Mesodermal cell (in vitro differentiated cells): ENCODE measurements around the gene WNT11.

Source experiments
- H3K27ac ChIP-seq: 2 replicates; pipeline ENCODE4 v1.7.0; 2013; ENCODE audit warnings: mild to moderate bottlenecking, low read depth, low read length, moderate library complexity; ENCODE audit not compliant: severe bottlenecking
- H3K36me3 ChIP-seq: 2 replicates; pipeline ENCODE4 v1.7.1; 2013; ENCODE audit warnings: mild to moderate bottlenecking, low read length, moderate library complexity; ENCODE audit not compliant: control insufficient read depth, insufficient read depth
- H3K4me1 ChIP-seq: one replicate; pipeline ENCODE4 v1.7.1; 2013; ENCODE audit warnings: mild to moderate bottlenecking, low read length; ENCODE audit not compliant: insufficient read depth, control insufficient read depth, poor library complexity, severe bottlenecking
- H3K4me3 ChIP-seq: 2 replicates; pipeline ENCODE4 v1.7.0; 2013; ENCODE audit warnings: low read length, control low read depth, mild to moderate bottlenecking; ENCODE audit not compliant: insufficient read depth, poor library complexity, severe bottlenecking; ENCODE audit errors: extremely low read depth
- H3K9me3 ChIP-seq: 2 replicates; pipeline ENCODE4 v1.7.1; 2013; ENCODE audit warnings: mild to moderate bottlenecking, low read length, moderate library complexity; ENCODE audit not compliant: control insufficient read depth
- WGBS, 2 experiments: methylation state at CpG; one replicate each; pipeline ENCODE4 v1.1.5; 2013; ENCODE audit warnings: missing lambda C conversion rate in 2 of 2; ENCODE audit not compliant: insufficient coverage in 2 of 2; 5-methylcytosine and 5-hydroxymethylcytosine counted together

The WNT11 gene

DNA sequence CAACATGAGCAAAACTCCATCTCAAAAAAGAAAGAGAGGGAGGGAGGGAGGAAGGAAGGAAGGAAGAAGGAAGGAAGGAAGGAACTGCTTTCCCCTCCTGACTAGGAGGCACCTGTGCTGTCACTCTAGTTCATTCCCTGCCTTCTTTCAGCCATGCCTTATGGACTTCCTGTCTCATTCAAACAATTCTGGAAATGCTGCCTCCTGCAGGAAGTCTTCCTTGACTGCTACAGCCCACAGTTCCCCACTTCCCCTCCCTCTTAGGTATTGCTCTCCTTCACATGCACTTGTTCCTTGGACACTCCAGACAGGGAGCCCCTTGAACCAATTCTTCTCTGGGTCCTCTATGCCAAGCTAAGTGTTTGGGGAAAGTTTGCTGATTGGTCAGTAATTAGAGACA is 31.6 kb upstream of the WNT11 start:
- Histone ChIP-seq H3K4me3 (no peak overlapping the region), H3K27ac (no peak overlapping the region), H3K36me3 (no peaks in the 10 kb centered on the region), H3K9me3 (no peaks in the 10 kb centered on the region), H3K4me1 (peaks cover 11% of the 10 kb centered on the region)

GRCh38 chr11:76237000-76237649 is 30.8 kb upstream of the WNT11 start:
- no peak overlapping the region for H3K27ac ChIP-seq
- H3K9me3 ChIP-seq, result no peaks in the 10 kb centered on the region
- 86% methylated on average over 4 of the region's 8 CpGs; no CpG with 5 or more reads in 1 of the 2 experiments for WGBS, 2 experiments
- peak overlapping the region; percentile 87 for H3K4me3 ChIP-seq
- H3K4me1 ChIP-seq, result peaks cover 11% of the 10 kb centered on the region
- no peaks in the 10 kb centered on the region for H3K36me3 ChIP-seq

GRCh38 chr11:76236092-76236999 is 30.0 kb upstream of the WNT11 start:
- H3K4me3 ChIP-seq, result peak overlapping the region; percentile 87
- no peaks in the 10 kb centered on the region for H3K36me3 ChIP-seq
- no peak overlapping the region for H3K27ac ChIP-seq
- peaks cover 11% of the 10 kb centered on the region for H3K4me1 ChIP-seq
- WGBS, 2 experiments, result 1 to 2% methylated on average over 37 to 41 of the region's 44 CpGs
- no peaks in the 10 kb centered on the region for H3K9me3 ChIP-seq

DNA sequence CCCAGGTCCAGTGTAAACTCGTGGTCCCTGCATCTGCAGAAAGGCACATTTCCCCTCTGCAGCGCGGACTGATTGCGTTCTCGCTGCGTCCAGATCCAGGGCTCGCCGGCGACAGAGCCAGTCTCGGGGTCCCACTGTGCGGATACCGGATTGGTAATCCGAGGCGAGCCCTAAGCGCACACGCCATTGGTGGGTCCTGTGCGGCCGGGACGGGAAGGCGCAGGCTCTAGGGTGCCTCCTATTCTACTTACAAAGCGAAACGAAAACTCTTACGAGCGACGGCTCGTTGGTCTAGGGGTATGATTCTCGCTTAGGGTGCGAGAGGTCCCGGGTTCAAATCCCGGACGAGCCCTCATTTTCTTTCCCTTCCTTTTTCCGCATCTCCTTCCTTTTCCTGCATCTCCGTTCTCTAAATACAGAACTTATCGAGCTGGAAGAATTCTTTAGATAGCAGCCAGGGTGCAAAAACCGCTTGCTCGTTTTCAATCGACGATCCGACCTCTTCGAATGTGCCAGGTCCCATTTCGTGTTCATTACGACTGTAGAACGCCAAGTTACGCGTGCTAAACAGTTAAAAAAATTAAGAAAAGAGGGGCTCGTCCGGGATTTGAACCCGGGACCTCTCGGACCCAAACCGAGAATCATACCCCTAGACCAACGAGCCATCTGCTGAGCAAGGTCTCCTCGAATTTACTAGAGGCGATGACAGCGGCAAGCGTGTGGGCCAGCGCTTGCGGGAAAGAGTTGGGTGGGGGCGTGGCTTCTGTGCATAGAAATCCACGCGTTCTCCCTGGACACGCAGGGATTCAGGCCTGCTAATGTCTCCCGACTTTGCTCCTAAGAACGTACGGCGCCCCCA is 29.2 kb upstream of the WNT11 start:
- 0% methylated on average over 45 to 54 of the region's 65 CpGs for WGBS, 2 experiments
- Histone ChIP-seq H3K36me3 (no peaks in the 10 kb centered on the region), H3K4me3 (peak overlapping the region; percentile 87), H3K27ac (peak overlapping the region; percentile 83), H3K9me3 (no peaks in the 10 kb centered on the region), H3K4me1 (peaks cover 11% of the 10 kb centered on the region)

DNA sequence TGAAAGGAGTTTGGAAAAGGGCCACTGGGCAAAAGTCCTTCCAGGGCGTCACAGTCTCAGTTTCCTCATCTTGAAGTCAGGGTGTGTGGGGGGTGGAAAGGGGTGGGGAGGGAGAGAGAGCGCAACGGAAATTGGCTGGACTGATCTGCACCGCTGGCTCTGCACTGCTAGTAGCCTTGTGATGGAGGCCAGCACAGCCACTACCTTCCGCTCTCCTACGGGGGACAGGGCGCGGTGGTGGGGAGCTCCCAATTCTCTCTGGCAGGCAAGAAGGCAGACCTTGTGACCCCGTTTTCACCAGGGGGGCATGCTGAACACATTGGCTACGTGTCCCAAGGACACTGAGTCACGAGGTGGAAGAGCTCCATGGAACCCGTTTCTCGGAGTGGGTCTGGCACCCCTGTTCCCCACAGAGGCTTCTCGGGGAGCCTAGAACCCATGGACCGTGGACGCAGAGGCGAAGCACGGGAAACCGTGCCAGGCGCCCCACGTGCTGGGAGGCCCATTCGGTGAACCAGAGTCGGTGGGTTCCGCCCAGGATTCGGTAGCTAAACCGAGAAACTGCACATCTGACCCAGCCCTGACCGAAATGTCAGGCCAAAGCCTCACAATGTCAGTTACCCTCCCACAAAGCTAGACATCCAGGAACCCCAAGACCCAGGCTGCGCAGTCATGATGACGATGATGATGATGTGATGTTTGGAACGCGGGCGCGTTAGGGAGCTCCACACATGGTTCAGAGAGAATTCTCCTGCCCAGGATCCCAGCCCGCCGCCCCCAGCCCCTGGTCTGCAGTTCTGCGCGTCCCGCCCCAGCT is 28.3 kb upstream of the WNT11 start:
- Histone ChIP-seq H3K9me3 (no peaks in the 10 kb centered on the region), H3K4me3 (peak overlapping the region; percentile 87), H3K27ac (peak overlapping the region; percentile 83), H3K4me1 (peaks cover 11% of the 10 kb centered on the region), H3K36me3 (no peaks in the 10 kb centered on the region)
- WGBS, 2 experiments, result 26 to 31% methylated on average over 34 to 35 of the region's 38 CpGs

DNA sequence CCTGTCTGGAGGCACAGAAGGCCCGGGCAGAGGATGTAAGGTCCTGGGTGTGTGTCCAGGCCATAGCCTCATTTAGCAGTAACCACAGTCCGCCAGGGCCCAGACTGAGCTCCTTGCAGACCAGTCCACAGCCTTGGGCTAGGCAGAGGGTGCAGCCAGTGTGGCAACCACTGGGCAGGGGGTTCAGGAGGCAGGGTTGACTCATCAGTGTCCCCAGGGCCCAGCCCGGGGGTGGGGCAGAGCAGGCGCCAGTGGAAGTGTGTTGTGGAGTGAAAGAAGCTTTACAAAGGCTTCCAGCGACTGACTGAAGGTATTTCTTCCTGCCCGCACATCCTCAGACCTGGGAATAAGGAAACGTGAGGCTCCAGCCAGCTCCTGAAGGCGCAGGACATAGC is 27.7 kb upstream of the WNT11 start:
- Histone ChIP-seq H3K36me3 (no peaks in the 10 kb centered on the region), H3K9me3 (no peaks in the 10 kb centered on the region), H3K4me1 (peaks cover 11% of the 10 kb centered on the region), H3K4me3 (no peak overlapping the region), H3K27ac (no peak overlapping the region)
- 81 to 86% methylated on average over 7 to 8 of the region's 8 CpGs for WGBS, 2 experiments

DNA sequence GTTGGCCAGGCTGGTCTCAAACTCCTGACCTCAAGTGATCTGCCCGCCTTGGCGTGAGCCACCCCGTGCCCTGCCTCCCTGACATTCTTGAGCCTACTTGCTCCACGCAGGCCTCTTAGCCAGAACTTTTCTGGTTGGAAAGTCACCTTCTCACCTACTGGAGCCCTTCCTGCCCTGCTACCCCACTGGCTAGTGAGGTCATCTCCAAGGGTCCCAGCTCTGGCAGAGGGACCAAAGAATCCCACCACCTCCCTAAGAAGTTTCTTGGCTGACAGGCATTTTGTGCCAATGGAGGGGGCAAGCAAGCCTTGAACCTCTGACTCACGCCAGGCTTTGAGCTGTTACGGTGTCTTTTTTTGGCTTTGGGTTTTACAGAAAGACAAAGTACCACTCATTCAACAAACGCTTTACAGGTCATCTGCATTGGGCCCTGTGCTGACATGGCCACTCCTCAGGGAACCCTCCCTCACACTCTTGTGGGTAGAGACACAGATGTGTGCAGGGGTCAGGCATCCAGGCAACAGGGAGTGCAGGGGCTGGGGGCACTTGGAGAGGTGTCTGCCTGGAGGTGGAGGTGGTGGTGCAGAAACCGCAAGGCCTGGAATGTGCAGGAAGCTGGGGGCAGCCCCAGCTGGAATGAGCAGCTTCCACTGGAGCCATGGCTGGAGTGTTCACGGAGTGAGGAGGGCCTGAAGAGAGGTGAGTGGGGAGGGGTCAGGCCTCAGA is 27.1 kb upstream of the WNT11 start:
- Histone ChIP-seq H3K9me3 (no peaks in the 10 kb centered on the region), H3K4me1 (peaks cover 6% of the 10 kb centered on the region), H3K27ac (no peak overlapping the region), H3K4me3 (no peak overlapping the region), H3K36me3 (no peaks in the 10 kb centered on the region)
- WGBS, 2 experiments, result 87 to 98% methylated on average over 7 of the region's 9 CpGs

DNA sequence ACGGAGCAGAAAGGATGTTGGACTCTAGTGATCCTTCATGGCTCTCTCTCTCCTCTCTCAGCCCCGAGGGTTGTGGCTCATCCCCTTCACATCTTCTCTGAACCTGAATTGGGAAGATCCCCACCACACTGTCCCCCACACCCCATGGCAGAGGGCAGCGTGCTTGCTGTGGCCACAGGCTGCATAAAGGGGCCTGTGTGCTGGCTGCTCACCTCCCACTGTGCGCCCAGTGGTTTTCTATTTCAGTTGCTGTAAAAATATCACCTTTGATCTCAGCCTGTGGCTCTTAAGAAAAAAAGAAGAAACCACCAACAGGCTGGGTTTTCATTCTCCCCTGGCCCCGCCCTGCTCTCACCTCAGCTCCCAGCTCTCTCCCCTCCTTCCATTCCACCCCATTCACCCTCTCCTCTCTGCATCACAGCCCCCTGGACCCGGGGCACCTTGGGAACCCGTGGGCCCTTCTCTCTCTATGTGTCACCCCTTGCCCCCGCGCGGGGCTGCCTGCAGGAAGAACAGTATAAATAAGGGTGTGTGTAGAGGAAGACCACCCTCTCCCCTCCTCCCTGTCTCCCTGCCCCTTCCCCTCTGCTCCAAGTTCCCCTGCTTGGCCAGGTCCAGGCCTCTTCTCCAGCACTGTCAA is 25.8 kb upstream of the WNT11 start:
- Histone ChIP-seq H3K27ac (no peak overlapping the region), H3K4me1 (peaks cover 6% of the 10 kb centered on the region), H3K9me3 (no peaks in the 10 kb centered on the region), H3K4me3 (no peak overlapping the region), H3K36me3 (no peaks in the 10 kb centered on the region)
- WGBS, 2 experiments, result 72 to 74% methylated on average over 4 of the region's 10 CpGs

DNA sequence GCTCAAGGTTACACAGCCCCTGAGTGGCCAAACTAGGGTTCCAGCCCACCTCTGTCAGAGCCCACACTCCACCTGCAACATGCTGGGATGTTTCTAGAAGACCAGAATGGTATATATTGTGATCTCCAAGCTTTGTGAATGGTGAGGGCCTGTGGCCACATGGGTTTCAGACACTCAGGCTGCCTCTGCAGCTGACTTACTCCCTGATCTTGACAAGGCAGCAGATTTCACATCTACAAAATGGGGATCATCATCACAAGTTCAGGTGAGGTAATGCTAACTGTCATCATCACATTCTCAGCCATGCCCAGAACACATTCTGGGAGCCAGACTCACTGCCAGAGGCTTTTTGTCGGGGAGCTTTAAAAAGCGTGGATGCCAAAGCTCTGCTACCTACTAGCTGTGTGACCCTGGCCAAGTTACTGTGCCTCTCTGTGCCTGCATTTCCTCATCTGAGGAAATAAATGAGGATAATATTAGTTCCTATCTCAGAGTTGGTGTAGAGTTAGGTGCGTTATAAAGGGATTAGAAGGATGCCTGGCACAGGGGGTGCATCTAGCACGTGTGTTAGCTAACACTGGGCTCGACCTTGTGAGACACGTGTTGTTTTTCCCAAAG is 24.9 kb upstream of the WNT11 start:
- Histone ChIP-seq H3K27ac (no peak overlapping the region), H3K4me3 (no peak overlapping the region), H3K36me3 (no peaks in the 10 kb centered on the region), H3K9me3 (no peaks in the 10 kb centered on the region), H3K4me1 (peaks cover 6% of the 10 kb centered on the region)
- WGBS, 2 experiments, result 94 to 96% methylated on average over 6 of the region's 6 CpGs
